A673 (cell line): Measurements from ENCODE around the gene CCAR1. TPM values are rescaled to one million over a fixed set of nuclear protein-coding genes. Genes with fewer than 3 reads are reported as not detected.
"Not testable (repeated sequence)": the region's sequence is repeated elsewhere in the genome, so short reads cannot be mapped to it uniquely, and the experiment has no call there.

Experiments used
- BruUV-seq: library from RNA; stranded (reverse); fragments of 400-500 nt; replicated peaks from 2 replicates; lab custom pipeline; 2021; lab: Mats Ljungman, UMichigan
- CTCF ChIA-PET: fragments of 300-600 bp; sonication (Branson Sonifier 250); formaldehyde crosslinking; loops from one replicate; lab custom pipeline; 2022; ENCODE audit warnings: antibody characterized with exemption; lab: Charles Lee
- POLR2A ChIA-PET: fragments of 300-600 bp; sonication (Branson Sonifier 250); formaldehyde crosslinking; loops from one replicate; lab custom pipeline; 2022; ENCODE audit warnings: antibody characterized with exemption; ENCODE audit not compliant: low non-redundant PET; lab: Charles Lee
- DNase-seq: peaks from one replicate; pipeline ENCODE4 v3.0.0-alpha.2; 2015; ENCODE audit warnings: low spot score
- H3K27ac ChIP-seq: fragments of 200-600 bp; sonication (generic); 2 replicates; pipeline ENCODE4 v1.5.1; 2016; ENCODE audit warnings: mixed run types, low read depth, mild to moderate bottlenecking, mixed read lengths, antibody characterized with exemption, low read length; ENCODE audit not compliant: poor library complexity, severe bottlenecking
- H3K27me3 ChIP-seq: fragments of 200-600 bp; sonication (generic); replicated peaks from 2 replicates; pipeline ENCODE4 v1.6.1; 2017; ENCODE audit warnings: mixed run types, low read depth, mild to moderate bottlenecking, mixed read lengths, antibody characterized with exemption, low read length; ENCODE audit not compliant: insufficient read depth, poor library complexity
- H3K36me3 ChIP-seq: fragments of 200-600 bp; sonication (generic); 2 replicates; pipeline ENCODE4 v1.6.1; 2016; ENCODE audit warnings: mixed run types, mild to moderate bottlenecking, mixed read lengths, antibody characterized with exemption, low read length; ENCODE audit not compliant: insufficient read depth, poor library complexity, severe bottlenecking
- H3K4me1 ChIP-seq: fragments of 200-600 bp; sonication (generic); 2 replicates; pipeline ENCODE4 v1.6.1; 2017; ENCODE audit warnings: mixed run types, mild to moderate bottlenecking, mixed read lengths, antibody characterized with exemption, low read length; ENCODE audit not compliant: insufficient read depth, poor library complexity, severe bottlenecking
- H3K4me3 ChIP-seq: fragments of 200-600 bp; sonication (generic); 2 replicates; pipeline ENCODE4 v1.5.1; 2016; ENCODE audit warnings: low read depth, mixed run types, mild to moderate bottlenecking, mixed read lengths, low read length; ENCODE audit not compliant: poor library complexity, severe bottlenecking
- H3K9me3 ChIP-seq: fragments of 200-600 bp; sonication (generic); 2 replicates; pipeline ENCODE4 v1.6.1; 2016; ENCODE audit warnings: mixed run types, low read depth, mild to moderate bottlenecking, mixed read lengths, antibody characterized with exemption, low read length; ENCODE audit not compliant: poor library complexity, severe bottlenecking
- EZH2 ChIP-seq: fragments of 200-600 bp; sonication (generic); IDR thresholded peaks from 2 replicates; pipeline ENCODE4 v1.6.1; 2017; ENCODE audit warnings: borderline replicate concordance, low read depth, mild to moderate bottlenecking, mixed read lengths, antibody characterized with exemption, low read length; ENCODE audit not compliant: poor library complexity, severe bottlenecking
- intact Hi-C: fragments of 100-400 bp; cut with micrococcal nuclease; formaldehyde crosslinking; loops from one replicate; pipeline ENCODE4 v1.10.0; 2022; ENCODE audit not compliant: unreplicated experiment
- total RNA-seq: library from RNA; stranded (reverse); gene quantifications from 2 replicates; pipeline ENCODE4 v1.2.3, GENCODE V29; 2021
- TF ChIP-seq, protein P1 (sequence below): fragments of 300-800, 200-600 bp; sonication (generic); conservative IDR thresholded peaks from 2 replicates; pipeline ENCODE4 v1.5.1; 2017; ENCODE audit warnings: low read depth, mild to moderate bottlenecking, antibody characterized with exemption, low read length, moderate library complexity, mixed read lengths

The CCAR1 gene
- total RNA-seq, 1 experiment from 2014 or later, result 141 TPM

DNA sequence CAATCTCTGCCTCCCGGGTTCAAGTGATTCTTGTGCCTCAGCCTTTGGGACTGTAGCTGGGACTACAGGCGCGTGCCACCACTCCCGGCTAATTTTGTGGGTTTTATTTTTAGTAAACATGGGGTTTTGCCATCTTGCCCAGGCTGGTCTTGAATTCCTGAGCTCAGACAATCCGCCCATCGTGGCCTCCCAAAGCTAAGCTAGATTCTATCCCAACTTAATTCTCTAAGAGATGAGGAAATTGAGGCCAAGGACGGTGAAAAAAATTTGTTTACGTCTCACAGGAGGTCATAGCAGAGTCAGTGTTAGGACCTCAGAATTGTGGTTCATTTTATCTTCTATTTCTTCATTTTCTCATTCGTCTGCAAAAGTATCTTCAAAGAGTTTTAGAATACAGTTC lies 6.1 kb downstream of the CCAR1 start:
- TF ChIP-seq EZH2, result no peak
- TF ChIP-seq, protein P1, sequence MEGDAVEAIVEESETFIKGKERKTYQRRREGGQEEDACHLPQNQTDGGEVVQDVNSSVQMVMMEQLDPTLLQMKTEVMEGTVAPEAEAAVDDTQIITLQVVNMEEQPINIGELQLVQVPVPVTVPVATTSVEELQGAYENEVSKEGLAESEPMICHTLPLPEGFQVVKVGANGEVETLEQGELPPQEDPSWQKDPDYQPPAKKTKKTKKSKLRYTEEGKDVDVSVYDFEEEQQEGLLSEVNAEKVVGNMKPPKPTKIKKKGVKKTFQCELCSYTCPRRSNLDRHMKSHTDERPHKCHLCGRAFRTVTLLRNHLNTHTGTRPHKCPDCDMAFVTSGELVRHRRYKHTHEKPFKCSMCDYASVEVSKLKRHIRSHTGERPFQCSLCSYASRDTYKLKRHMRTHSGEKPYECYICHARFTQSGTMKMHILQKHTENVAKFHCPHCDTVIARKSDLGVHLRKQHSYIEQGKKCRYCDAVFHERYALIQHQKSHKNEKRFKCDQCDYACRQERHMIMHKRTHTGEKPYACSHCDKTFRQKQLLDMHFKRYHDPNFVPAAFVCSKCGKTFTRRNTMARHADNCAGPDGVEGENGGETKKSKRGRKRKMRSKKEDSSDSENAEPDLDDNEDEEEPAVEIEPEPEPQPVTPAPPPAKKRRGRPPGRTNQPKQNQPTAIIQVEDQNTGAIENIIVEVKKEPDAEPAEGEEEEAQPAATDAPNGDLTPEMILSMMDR, result no peak
- no peaks in the 10 kb centered on the region for H3K9me3 ChIP-seq
- H3K27me3 ChIP-seq, result no peaks in the 10 kb centered on the region
- no peak for DNase-seq
- peaks cover 78% of the 10 kb centered on the region for H3K36me3 ChIP-seq
- CTCF ChIA-PET, result no interaction called here
- intact Hi-C loops, result no loop called here
- POLR2A ChIA-PET, result no interaction called here
- H3K4me3 ChIP-seq, result no peak overlapping the region
- no TSS peak for BruUV-seq
- no peaks in the 10 kb centered on the region for H3K4me1 ChIP-seq
- no peak overlapping the region for H3K27ac ChIP-seq

DNA sequence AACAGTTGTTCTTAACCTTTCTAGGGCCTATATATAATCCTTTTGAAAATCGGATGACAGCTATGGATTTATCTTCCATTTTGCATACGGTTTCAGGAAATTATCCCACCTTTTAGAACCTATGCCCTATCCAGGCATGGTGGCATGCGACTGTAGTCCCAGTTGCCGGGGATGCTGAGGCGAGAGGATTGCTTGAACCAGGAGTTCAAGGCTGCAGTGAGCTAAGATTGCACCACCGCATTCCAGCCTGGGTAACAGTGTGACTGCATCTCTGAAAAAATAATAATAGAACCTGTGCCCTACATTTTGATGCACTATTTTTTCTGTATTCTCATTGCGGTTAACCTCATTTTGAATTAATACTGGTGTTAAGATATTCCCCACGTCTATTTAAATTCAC lies 11.6 kb downstream of the CCAR1 start:
- intact Hi-C loops, result no loop called here
- peaks cover 85% of the 10 kb centered on the region for H3K36me3 ChIP-seq
- H3K27ac ChIP-seq, result no peak overlapping the region
- no peaks in the 10 kb centered on the region for H3K4me1 ChIP-seq
- TF ChIP-seq, protein P1, result no peak
- TF ChIP-seq EZH2, result no peak
- no peak for DNase-seq
- H3K4me3 ChIP-seq, result no peak overlapping the region
- BruUV-seq, result no TSS peak
- ChIA-PET POLR2A (no interaction called here), CTCF (no interaction called here)
- no peaks in the 10 kb centered on the region for H3K9me3 ChIP-seq
- H3K27me3 ChIP-seq, result no peaks in the 10 kb centered on the region

DNA sequence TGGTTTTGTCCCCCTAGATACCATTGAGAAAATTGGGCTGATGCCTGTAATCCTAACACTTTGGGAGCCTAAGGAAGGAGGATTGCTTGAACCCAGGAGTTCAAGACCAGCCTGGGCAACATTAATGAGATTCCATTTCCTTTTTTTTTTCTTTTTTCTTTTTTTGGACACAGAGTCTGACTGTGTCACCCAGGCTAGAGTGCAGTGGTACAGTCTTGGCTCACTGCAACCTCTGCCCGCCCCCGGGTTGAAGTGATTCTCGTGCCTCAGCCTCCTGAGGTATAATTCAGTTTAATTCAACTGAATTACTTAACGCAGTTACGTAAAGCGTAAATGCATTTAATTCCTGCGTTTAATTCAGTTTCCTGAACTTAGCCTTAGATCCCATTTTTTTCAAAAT lies 13.3 kb downstream of the CCAR1 start:
- no peak for TF ChIP-seq EZH2
- BruUV-seq, result no TSS peak
- peak; percentile 7 for DNase-seq
- POLR2A ChIA-PET, result no interaction called here
- Histone ChIP-seq H3K4me1 (no peaks in the 10 kb centered on the region), H3K4me3 (no peak overlapping the region), H3K9me3 (no peaks in the 10 kb centered on the region), H3K36me3 (peaks cover 87% of the 10 kb centered on the region), H3K27ac (peak overlapping the region; percentile 8), H3K27me3 (no peaks in the 10 kb centered on the region)
- intact Hi-C loops, result no loop called here
- CTCF ChIA-PET, result no interaction called here

DNA sequence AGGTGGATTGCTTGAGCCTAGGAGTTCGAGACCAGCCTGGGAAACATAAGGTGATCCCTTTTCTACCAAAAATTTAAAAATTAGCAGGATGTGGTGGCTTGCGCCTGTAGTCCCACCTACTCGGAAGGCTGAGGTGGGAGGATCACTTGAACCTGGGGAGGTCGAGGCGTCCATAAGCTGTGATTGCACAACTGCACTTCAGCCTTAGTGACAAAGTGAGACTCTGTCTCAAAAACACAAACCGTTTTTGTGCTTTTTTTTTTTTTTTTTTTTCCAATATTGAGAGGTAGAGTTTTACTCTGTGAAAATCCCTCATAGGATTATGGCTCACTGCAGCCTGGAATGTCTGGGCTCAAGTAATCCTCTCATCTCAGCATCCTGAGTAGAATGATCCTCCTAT lies 14.1 kb downstream of the CCAR1 start:
- Histone ChIP-seq H3K36me3 (peaks cover 91% of the 10 kb centered on the region), H3K27me3 (no peaks in the 10 kb centered on the region), H3K4me3 (no peak overlapping the region), H3K9me3 (no peaks in the 10 kb centered on the region), H3K4me1 (no peaks in the 10 kb centered on the region), H3K27ac (no peak overlapping the region)
- intact Hi-C loops, result no loop called here
- DNase-seq, result no peak
- BruUV-seq, result no TSS peak
- CTCF ChIA-PET, result no interaction called here
- POLR2A ChIA-PET, result no interaction called here
- TF ChIP-seq, protein P1, result no peak
- TF ChIP-seq EZH2, result no peak

DNA sequence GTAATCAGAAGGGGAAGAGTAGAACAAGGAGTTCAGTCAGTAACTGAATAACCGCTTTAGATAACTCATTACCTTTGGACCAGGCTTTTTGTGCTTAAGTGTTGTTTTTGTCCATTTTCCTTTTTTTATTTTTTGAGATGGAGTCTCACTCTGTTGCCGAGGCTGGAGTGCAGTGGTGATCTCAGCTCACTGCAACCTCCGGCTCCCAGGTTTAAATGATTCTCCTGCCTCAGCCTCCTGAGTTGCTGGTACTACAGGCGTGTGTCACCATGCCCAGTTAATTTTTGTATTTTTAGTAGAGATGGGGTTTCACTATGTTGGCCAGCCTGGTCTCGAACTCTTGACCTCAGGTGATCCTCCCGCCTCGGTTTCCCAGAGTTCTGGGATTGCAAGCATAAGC lies 14.7 kb downstream of the CCAR1 start:
- intact Hi-C loops, DNase-seq: not testable (repeated sequence)

More for the DNA sequence above, 14.7 kb downstream of the CCAR1 start:
- H3K36me3 ChIP-seq, result peaks cover 92% of the 10 kb centered on the region
- BruUV-seq, H3K4me3 ChIP-seq, CTCF ChIA-PET, H3K27me3 ChIP-seq, H3K4me1 ChIP-seq, H3K9me3 ChIP-seq, POLR2A ChIA-PET, H3K27ac ChIP-seq: not testable (repeated sequence)
